Cerebellar cortex (tissue), 1 donor: ENCODE measurements around the gene IFITM1.
"Not testable (repeated sequence)": the region's sequence is repeated elsewhere in the genome, so short reads cannot be mapped to it uniquely, and the experiment has no call there.

Source experiments
- DNase-seq: peaks from one replicate; pipeline ENCODE4 v3.0.0-alpha.2; 2015; ENCODE audit warnings: low spot score

Gene IFITM1

DNA sequence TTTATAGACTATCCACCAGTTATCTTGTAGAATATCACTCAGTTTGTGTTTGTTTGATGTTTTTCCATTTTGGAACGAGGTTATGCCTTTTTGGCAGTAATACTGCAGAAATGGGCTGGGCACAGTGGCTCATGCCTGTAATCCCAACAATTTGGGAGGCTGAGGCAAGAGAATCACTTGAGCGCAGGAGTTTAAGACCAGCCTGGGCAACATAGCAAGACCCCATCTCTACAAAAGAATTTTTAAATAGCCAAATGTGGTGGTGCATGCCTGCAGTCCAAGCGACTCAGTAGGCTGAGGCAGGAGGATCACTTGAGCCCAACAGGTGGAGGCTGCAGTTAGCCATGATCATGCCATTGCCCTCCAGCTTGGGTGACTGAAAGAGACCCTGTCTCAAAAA is 32.7 kb downstream of the IFITM1 start:
- DNase-seq, result no peak

DNA sequence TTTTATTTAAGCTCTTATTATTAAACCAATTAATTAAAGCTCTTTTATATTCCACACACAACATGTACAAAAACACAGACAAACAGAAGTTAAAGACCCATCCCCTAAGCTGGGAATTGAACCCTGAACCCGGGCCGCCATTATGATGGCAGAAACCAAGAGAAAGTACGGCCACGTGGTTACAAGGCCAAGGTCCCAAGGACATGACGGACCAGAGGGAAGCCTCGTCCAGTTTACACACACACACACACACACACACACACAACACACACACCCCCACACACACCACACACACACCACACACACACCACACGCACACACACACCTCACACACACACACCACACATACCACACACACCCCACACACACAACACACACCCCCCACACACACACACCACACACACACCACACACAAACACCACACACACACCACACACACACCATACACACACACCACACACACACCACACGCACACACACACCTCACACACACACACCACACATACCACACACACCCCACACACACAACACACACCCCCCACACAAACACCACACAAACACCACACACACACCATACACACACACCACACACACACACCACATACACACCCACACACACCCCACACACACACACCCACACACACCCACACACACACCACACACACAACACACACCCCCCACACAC is 35.6 kb downstream of the IFITM1 start:
- DNase-seq, result not testable (repeated sequence)

DNA sequence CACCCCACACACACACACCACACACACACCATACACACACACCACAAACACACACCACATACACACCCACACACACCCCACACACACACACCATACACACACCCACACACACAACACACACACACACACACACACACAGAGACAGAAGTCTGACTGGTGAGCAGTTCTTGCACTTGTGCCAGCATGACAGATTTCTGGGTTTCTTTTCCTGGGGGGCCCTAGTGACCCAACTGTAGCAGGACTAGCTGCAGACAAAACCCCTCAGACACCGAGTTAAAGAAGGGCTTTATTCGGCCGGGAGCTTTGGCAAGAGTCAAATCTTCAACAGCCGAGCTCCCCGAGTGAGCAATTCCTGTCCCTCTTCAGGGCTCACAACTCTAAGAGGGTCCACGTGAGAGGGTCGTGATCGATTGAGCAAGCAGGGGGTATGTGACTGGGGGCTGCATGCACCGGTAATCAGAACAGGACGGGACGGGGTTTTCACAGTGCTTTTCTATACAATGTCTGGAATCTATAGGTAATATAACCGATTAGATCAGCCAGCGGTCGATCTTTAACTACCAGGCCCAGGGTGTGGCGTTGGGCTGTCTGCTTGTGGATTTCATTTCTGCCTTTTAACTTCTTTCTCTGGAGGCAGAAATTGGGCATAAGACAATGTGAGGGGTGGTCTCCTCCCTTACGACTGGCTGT is 36.3 kb downstream of the IFITM1 start:
- DNase-seq, result not testable (repeated sequence)

DNA sequence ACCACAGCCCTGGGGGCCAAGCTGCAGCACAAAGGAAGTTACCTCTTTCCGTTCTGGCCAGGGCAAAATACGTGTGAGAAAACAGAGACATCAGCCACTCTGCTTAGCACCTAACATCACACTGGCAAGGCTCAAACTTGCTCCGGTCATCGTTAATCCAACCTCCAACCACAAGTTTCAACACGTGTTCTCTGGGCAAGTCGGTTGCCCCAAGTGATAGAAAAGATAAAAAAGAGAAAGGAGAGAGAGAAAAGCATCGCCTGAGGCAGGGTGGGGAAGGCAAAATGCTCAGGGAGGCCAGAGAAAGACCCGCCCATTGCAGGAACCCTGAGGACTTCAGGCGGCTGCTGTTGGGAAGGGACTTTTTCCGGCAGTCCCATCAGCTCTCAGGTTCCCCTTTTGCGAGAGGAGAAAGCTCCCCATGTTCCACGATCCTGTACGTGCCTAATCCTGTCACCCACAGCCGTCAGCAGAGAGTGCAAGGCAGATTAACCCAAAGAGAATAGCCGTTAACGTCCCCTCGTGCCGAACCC is 36.9 kb downstream of the IFITM1 start:
- DNase-seq, result no peak

DNA sequence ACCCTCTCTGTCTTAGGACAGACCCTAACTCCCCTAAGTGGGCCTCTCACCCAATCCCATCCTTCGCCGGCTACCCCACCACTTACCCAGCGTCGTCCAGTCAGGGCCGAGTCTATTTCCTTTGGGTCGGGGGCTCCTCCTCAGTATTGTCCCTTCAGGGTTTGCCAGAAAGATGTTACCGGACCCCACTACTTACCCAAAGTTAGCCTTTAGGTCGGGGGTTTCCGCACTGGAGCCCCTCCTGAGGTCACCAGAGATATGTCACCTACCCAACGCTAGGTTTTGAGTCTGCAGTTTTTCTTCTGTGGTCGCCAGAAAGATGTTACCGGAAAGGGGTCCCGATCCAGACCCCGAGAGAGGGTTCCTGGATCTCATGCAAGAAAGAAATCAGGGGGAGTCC is 37.6 kb downstream of the IFITM1 start:
- no peak for DNase-seq

DNA sequence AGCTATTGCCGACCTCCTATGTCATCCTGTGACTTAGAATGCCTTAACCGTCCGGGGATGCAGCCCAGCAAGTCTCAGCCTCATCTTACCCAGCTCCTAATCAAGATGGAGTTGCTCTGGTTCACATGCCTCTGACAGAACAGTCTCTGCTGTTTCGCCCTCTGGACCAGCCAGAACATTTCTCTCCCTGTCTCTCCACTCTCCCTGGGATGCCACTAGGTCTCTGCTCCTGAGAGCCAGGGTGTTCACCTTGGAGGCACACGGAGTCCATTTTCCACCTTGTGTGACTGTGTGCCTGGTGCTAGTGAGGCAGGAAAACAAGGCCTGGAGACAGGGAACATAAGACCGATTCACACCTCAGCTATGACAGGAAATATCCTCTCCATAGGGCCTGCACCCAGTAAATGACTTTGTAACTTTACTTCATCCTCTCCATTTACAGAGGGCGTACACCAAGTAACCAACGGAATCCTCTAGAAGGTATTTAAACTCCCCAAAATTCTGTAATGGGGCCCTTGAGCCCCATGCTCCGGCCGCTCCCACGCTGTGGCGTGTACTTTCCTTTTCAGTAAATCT is 38.7 kb downstream of the IFITM1 start:
- DNase-seq, result no peak

DNA sequence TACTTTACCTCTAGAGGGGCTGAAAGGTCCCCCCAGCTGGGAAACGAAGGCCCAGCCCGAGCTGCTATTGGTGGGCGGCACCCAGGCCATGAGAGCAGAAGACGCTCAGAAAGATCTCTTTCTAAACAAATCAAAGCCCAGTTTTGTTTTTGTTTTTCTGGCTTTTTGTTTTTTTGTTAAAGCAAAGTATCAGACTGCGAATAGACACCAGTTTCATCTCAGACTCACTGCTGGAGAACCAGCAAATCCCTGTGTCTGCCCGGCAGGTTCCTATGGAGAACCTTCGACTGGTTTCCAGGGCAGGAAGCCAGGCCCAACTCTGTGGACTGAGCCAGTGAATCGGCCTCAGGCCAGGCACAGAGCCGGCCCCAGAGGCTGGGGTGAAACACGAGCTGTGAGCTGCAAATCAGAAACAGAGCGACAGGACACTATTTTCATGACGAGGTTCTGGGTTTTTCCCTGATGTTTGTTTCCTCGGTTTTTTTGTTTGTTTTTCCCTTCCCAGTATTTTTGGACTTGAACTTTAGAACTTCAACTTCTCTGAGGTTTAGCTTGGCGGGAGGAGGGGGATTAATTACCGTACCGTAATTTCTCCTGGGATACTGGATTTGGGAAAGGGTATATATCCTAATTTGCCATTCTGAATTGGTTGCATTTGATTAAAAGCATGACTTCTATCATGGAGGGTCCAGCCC is 39.5 kb downstream of the IFITM1 start:
- peak; percentile 42 for DNase-seq

DNA sequence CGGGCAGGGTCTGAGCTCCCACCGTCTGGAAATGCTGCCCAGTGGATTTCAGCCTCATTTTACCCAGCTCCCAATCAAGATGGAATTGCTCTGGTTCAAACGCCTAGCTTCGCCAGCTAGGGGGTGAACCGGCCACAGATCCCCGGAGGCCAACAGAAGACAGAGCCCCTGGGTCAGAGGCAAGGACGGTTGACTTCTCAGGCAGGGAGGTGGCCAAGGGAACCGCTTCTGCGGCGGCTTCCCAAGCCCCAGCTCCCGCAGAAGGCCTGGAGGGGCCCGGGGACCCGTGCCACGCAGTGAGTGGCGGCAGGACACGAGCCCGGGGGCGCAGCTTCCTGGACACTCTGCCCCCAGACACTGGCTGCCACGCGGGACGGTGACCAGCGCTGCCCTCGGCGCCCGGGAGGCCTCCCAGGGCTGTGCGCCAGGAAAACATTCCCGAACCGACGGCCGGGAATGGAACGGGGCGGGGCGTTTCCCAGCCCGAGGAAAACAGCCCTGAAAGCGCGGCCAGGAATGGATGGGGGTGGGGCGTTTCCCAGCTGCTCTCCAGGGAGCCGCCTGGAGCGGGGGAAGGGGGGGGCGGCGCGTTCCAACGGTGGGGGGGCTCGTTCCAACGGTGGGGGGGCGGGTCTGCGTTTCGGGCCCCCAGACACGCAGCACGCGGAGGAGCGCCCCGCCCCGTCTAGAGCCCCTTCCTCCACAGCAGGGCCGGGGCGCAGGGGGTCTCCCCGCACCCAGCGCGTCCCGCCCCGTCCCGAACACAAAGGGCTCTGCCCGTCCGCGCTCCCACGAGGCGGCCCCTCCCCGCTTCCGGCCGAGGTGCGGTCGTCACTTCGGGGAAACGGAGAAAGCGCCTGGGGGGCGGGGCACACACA is 42.0 kb downstream of the IFITM1 start:
- peak; percentile 44 for DNase-seq

DNA sequence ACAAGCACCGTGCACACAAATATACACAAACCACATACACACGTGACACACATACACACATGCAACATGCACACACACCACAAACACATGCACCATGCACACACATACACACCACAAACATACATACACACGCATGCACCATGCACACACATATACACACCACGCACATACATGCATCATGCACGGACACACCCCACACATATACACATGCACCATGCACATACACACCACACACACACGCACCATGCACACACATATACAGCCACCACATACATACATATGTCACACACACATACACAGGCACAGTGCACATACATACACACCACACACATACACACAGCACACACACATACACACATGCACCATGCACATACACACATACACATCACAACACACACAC is 42.8 kb downstream of the IFITM1 start:
- no peak for DNase-seq

DNA sequence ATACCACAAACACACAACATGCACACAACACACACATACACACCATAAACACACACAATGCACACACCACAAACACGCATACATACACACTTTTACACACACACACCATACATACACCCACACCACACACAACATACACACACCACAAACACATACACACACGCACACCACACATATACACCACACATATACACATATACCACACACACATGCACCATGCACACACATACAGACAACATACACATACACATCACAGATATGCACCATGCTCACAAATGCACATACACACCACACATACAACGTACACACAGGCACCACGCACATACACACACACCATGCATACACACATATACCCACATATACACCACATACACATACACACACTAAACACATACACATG is 43.7 kb downstream of the IFITM1 start:
- DNase-seq, result no peak

DNA sequence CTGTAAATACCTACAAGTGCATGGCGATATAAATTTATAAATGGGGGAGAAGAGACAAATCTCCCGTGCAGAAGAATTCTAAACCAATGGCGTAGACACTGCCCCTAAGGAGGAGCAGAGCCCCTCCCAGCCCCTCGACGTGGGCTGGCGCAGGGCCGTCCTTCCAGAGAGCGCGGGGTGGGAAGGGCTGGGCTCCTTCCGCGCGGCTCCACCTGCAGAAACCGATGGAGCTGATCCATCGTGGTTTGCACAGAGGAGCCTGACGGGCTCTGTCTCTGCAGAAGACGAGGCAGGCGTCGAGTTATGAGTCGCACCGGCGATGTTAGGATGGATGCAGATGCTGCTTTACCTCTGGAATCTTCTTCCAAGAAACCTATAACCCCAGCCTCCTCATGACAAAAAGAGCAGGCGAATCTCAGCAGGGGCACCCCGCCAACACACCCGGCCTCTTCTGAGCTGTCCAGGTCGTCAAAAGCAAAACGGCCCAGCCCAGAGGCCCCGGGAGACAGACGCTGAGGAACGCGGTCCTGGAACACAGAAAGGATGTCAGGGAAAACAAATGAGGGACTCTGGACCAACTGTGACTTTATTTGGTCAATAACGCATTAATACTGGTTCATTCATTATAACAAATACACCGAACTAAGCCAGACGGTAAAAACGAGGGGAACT is 44.4 kb downstream of the IFITM1 start:
- DNase-seq, result no peak

DNA sequence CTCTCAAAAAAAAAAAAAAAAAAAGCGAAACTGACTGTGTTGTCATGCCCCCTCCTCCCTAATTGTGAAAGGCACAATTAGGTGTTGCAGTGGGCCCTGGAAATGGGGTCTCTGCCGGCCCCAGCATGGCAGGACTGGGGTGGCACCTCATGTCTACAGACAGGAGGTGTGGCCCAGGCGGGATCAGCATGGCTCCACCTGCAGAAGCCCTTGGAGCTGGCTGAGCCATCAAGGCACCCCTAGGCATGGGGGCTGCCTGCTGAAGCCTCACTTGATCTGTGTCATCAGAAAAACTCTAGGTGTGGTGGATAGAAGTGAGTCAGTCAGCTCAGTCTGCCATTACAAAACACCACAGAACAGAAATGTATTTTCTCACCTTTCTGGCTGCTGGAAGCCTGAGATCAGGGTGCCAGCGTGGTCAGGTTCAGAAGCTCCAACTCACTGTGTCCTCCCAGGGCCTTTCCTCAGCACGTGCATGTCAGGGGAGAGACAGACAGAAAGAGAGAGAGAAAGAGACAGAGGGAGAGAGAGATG is 45.4 kb downstream of the IFITM1 start:
- no peak for DNase-seq

DNA sequence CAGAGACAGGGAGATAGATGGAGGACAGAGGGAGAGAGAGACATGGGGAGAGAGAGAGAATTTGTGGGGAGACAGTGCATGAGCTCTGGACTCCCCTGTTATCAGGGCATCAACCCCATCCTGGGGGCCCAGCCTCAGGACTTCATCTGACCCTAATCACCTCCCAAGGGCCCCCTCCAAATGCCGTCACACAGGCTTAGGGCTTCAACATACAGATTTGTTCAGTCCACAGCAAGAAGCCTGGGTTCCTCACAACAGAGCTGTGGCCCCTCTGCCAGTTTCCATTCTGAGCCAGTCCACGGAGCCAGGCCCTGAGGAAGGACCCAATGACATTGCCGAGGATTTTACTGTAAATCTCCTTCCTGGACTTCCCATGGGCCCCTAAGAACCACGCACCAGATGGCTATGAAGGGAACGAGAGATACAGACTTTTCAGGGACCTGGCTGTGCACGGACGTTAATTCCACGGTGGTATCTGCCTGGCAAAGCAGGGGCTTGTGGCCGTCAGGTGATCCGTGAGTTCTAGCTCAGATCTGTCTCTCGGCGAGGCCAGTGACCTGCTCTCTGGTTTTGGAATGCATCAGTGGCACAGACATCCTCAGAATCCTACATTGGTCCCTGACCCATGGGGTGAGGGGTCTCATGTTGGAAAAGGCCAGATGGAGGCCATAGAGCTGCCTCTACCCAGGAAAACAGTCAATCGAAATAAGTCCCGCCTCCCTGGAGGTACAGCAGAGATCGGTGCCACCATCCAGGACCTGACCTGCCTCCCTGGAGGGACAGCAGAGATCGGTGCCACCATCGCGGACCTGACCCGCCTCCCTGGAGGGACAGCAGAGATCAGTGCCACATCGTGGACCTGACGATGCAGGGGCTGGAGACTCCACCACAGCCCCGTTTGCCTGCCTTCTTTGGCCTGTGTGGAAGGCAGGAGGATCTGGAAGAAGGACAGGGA is 46.8 kb downstream of the IFITM1 start:
- DNase-seq, result no peak

DNA sequence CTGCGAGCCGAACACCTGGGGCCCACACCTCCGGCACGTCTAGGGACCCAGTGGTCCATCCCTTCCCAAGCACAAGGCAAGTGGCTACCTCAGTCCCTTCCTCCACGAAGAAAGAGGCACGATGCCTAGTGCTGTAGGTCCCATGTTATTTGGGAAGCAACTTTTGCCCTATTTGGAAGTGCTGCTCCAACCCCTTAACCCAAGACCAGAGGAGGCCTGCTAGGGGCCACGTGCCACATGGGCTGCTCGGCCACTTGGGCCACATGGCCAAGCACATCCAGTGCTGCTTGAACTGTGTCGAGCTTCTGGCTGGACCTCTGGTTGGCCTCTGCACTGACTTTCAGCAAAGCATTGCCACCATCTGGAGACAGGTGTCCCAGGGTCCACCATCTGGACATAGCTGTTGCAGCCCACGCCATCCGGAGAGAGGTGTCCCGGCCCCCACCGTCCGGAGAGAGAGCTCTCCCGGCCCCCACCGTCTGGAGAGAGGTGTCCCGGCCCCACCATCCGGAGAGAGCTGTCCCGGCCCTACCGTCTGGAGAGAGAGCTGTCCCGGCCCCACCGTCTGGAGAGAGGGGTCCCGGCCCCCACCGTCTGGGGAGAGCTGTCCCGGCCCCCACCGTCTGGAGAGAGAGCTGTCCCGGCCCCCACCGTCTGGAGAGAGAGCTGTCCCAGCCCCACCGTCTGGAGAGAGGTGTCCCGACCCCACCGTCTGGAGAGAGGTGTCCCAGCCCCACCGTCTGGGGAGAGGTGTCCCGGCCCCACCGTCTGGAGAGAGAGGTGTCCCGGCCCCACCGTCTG is 49.0 kb downstream of the IFITM1 start:
- DNase-seq, result no peak

DNA sequence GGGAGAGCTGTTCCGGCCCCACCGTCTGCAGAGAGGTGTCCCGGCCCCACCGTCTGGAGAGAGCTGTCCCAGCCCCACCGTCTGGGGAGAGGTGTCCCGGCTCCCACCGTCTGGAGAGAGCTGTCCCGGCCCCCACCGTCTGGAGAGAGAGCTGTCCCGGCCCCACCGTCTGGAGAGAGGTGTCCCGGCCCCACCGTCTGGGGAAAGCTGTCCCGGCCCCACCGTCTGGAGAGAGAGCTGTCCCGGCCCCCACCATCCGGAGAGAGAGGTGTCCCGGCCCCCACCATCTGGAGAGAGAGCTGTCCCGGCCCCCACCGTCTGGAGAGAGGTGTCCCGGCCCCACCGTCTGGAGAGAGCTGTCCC is 49.6 kb downstream of the IFITM1 start:
- DNase-seq, result not testable (repeated sequence)

DNA sequence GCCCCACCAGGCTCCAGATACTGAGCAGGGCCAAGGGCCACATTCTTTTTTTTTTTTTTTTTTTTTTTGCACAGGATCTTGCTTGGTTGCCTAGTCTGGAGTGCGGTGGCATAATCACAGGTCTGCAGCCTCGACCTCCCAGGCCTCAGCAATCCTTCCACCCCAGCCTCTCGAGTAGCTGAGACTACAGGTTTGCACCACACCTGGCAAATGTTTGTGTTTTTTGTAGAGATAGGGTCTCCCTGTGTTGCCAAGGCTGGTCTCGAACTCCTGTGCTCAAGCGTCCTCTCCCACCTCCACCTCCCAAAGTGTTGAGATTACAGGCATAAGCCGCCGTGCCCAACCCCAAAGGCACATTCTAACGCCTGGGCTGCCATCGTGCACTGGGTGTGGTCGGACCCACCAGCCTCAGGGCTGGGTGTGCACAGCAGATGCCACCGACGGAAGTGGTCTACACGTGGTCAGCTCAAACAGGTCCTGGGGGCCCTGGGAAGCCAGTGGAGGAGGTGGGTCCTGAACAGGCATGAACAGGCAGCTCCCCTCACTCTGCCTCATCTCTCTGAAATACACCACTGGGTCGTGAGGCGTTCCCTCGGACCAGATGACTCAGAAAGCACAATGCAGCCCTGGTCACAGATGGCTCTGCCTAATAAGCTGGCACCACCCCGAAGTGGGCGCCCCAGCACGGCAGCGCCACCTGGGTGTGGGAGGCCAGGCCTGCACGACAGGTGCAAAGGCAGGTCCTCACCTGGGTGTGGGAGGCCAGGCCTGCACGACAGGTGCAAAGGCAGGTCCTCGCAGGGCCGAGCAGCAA is 50.3 kb downstream of the IFITM1 start:
- DNase-seq, result no peak
